ENCODE results near the gene PRKG1.

PRKG1 gene

GRCh38 chr10:51085204-51085603, 10.9 kb downstream of the PRKG1 start:
- no peak overlapping the region for H3K4me3 ChIP-seq (ENCODE audit: low read length)
- no peak for TF ChIP-seq ZNF274 (IDR thresholded peaks at IDR 0.05; ENCODE audit: low read depth, low read length)

GRCh38 chr10:51086710-51087109, 12.4 kb downstream of the PRKG1 start:
- H3K4me3 ChIP-seq (ENCODE audit: low read length), result no peak overlapping the region
- TF ChIP-seq ZNF274 (IDR thresholded peaks at IDR 0.05; ENCODE audit: low read depth, low read length), result no peak

DNA sequence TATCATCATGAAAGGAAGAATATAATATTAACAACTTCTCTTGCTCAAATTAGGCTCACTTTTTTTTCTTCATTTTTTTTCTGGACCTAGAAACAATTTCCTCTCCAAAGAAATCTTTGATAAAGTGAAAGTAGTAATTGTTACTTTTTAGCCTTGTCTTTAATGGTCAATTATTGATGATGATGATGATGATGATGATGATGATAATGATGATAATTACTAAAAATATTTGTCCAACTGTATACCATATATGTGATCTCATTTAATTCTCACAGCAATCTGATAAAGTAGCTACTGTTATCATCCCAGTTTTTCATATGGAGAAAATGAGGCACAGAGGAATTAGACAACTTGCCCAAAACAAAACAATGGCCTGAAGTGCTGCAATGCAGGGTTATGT, 12.8 kb downstream of the PRKG1 start:
- no peak overlapping the region for H3K4me3 ChIP-seq (ENCODE audit: low read length)
- TF ChIP-seq ZNF274 (IDR thresholded peaks at IDR 0.05; ENCODE audit: low read depth, low read length), result no peak

GRCh38 chr10:51090190-51090589, 15.9 kb downstream of the PRKG1 start:
- H3K4me3 ChIP-seq (ENCODE audit: low read length), result no peak overlapping the region
- no peak for TF ChIP-seq ZNF274 (IDR thresholded peaks at IDR 0.05; ENCODE audit: low read depth, low read length)

DNA sequence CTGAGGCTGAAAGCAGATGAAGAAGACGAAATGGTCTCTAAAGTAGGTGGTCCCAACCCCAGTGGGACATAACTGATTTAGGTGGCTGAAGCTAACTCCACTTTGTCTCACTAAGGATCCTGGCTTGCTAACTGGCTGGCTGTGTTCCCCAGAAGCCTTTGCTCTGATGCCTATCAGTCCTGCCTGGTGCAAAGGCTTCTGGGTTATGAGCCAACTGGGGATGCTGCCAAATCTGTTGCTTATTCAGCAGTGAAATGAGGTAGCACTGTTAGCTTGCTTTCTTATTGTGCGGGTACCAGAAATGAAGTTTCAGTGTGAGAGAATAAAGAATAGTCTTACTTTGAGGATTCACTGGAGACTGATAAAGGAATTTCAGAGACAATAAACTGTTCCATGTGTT, 18.1 kb downstream of the PRKG1 start:
- no peak overlapping the region for H3K4me3 ChIP-seq (ENCODE audit: low read length)
- TF ChIP-seq ZNF274 (IDR thresholded peaks at IDR 0.05; ENCODE audit: low read depth, low read length), result no peak

GRCh38 chr10:51095444-51095843, 21.2 kb downstream of the PRKG1 start:
- TF ChIP-seq ZNF274 (IDR thresholded peaks at IDR 0.05; ENCODE audit: low read depth, low read length), result no peak
- no peak overlapping the region for H3K4me3 ChIP-seq (ENCODE audit: low read length)

DNA sequence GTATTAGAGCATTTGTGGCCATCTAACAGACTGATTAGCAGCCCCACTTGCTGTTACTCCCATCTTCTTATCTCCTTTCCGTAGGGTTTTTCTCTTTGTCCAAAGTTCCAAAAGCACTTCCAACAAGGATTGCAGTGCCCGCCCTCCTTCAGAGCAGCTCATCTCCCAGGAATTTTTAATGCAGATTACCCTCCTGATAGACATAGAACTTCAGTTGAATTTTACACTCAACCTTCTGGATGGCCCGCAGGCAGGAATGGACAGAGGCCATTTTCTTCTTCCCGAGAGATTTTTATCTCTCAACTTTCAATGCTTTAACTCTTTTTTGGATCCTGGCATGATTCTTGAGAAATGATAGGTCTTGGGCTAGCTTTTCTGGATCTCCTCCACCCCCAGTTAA, 23.3 kb downstream of the PRKG1 start:
- no peak overlapping the region for H3K4me3 ChIP-seq (ENCODE audit: low read length)
- TF ChIP-seq ZNF274 (IDR thresholded peaks at IDR 0.05; ENCODE audit: low read depth, low read length), result no peak

DNA sequence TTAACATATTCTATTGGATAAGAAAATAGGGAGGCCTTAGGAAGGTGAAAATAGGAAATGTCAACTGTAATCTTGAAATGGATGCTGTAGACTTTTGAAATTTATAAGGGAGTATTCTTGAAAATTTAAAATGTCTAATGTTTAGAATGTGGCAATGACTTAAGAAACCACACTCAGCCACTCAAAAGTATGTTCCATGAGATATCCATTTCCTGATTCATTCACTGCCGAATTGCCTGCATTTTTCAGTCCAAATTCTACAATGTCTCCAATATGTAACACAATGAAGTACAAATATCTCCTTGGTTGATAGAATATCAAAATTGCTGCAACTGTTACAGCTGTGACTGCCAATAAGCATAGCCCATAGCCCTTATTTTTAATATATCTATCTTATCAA, 25.9 kb downstream of the PRKG1 start:
- no peak for TF ChIP-seq ZNF274 (IDR thresholded peaks at IDR 0.05; ENCODE audit: low read depth, low read length)

GRCh38 chr10:51103554-51104217, 29.4 kb downstream of the PRKG1 start:
- no peak overlapping the region for H3K4me3 ChIP-seq (ENCODE audit: low read length)
- no peak for TF ChIP-seq ZNF274 (IDR thresholded peaks at IDR 0.05; ENCODE audit: low read depth, low read length)

More for the DNA sequence above, 25.9 kb downstream of the PRKG1 start:
- no peak overlapping the region for H3K4me3 ChIP-seq (ENCODE audit: low read length)

GRCh38 chr10:51106311-51106945, 32.1 kb downstream of the PRKG1 start:
- H3K4me3 ChIP-seq (ENCODE audit: low read length), result no peak overlapping the region
- TF ChIP-seq ZNF274 (IDR thresholded peaks at IDR 0.05; ENCODE audit: low read depth, low read length), result no peak

DNA sequence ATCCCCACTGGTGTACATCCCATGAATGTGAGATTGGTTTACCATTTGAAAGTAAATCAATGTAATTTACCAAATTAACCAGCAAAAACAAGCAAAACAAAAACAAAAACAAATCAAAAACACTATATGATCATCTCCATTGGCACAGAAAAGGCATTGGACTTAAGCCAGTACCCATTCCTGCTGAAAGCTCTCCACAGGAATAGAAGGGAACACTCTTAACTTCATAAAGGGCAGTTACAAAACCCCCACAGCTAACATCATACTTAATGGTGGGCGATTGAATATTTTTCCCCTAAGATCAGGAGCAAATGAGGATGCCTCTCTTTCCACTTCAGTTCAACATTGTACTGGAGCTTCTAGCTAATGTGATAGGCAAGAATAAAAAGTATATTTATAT, 34.1 kb downstream of the PRKG1 start:
- no peak for TF ChIP-seq ZNF274 (IDR thresholded peaks at IDR 0.05; ENCODE audit: low read depth, low read length)
- no peak overlapping the region for H3K4me3 ChIP-seq (ENCODE audit: low read length)

- TF ChIP-seq ZNF274 (IDR thresholded peaks at IDR 0.05; ENCODE audit: low read depth, low read length), result no peak
- H3K4me3 ChIP-seq (ENCODE audit: low read length), result no peak overlapping the region
Measured at GRCh38 chr10:51109801-51110533, 35.7 kb downstream of the PRKG1 start.

DNA sequence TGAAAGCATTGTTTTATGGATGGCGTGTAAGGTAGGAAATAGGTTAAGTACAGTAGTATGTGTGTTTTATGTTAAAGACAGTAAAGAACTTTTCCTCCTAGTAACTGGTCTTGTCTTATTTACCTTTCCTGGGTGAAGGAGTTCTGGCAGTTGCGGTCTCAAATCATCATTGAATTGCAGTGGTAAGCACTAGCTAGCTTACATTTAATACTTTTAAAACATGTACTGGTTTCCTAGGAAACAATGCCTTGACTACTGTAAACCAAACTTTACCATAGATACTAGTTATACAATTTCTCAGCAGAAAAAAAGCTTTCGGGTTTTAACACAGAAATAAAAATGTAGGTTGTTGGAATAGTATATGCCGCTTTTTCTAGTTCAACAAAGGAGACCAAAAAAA, 37.7 kb downstream of the PRKG1 start:
- no peak overlapping the region for H3K4me3 ChIP-seq (ENCODE audit: low read length)
- no peak for TF ChIP-seq ZNF274 (IDR thresholded peaks at IDR 0.05; ENCODE audit: low read depth, low read length)

GRCh38 chr10:51113007-51113406, 38.7 kb downstream of the PRKG1 start:
- no peak overlapping the region for H3K4me3 ChIP-seq (ENCODE audit: low read length)
- no peak for TF ChIP-seq ZNF274 (IDR thresholded peaks at IDR 0.05; ENCODE audit: low read depth, low read length)

DNA sequence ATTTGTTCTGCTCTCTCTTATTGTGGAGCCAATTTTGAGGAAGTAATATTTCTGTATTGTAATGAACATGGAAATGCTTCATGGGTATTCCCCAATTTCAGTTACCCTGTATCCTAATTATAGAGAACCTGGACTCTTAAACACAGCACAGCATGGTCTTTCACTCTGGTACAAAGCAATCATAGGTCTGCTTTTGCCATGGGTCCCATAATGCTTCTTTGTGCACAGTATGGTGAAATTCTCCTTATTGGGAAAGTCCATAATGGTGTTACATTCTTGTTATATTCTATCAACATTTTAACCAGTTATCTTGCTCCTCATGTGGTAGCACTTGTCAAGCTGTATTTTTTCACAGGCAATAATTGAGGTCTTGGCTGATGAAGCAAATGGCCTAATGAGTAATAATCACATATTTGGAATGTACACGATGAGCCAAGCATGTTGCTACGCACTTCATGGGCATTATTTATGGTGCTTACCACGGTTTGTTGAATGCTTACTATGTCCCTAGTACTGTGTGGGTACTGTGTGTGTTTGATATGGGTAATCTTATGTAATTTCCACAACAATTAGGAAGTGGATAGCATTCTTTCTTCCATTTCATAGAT, 42.9 kb downstream of the PRKG1 start:
- no peak for TF ChIP-seq ZNF274 (IDR thresholded peaks at IDR 0.05; ENCODE audit: low read depth, low read length)
- no peak overlapping the region for H3K4me3 ChIP-seq (ENCODE audit: low read length)
